Renal pelvis (tissue), 4 donors: Measurements from ENCODE around the gene PRRG1. TPM values are rescaled to one million over a fixed set of nuclear protein-coding genes. Genes with fewer than 3 reads are reported as not detected.
"Not testable (repeated sequence)": the region's sequence is repeated elsewhere in the genome, so short reads cannot be mapped to it uniquely, and the experiment has no call there.

Experiments
- DNase-seq: peaks from one replicate; pipeline ENCODE4 v3.0.0-alpha.2; 2013
- polyA plus RNA-seq, 3 donors: library from polyadenylated mRNA; unstranded; fragments of 120-200 nt; gene quantifications; one replicate each; pipeline ENCODE4 v1.2.1, GENCODE V29; 2013; ENCODE audit not compliant: insufficient read length in 3 of 3

The PRRG1 gene
- polyA plus RNA-seq, 3 donors: 17.8 to 23.2 (median 21.0) TPM

- no peak for DNase-seq
Measured at GRCh38 chrX:37364666-37365065, 15.5 kb downstream of the PRRG1 start.

DNA sequence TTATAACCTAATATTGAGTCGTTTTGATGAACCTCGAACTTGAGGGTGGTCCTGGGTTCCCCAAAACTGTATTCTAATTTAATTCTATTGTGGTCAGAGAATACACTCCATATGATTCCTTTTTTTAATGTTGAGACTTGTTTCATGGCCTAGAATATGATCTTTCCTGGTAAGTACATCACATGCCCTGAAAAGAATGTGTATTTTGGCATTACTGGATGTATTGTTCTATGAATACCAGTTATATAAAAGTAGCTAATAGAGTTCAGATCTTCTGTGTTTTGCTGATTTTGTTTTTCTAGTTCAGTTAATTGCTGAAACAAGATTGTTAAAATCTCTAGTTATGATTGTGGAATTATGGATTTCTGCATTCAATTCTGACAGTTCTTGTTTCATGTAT, 18.8 kb downstream of the PRRG1 start:
- DNase-seq: no peak

GRCh38 chrX:37370499-37371141, 21.5 kb downstream of the PRRG1 start:
- DNase-seq: no peak

DNA sequence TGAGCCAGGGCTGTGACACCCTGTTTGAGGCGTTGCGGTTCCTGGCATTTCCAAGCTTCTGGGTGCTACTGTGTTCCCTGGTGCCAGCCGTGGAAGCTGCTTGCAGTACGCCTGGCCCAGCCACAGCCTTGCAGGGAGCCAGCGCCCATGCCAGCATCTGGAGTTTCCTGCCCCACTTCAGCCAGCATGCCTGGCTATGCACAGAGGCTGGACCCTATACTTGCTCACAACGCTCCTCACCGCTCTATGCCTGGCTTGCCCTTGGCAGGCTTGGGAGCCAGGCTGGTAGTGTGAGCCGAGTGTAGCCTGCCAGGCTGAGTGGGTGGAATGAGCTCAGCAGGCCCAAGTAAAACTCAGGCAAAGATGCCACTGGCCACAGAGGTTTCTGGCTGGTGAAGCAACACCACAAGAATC, 22.4 kb downstream of the PRRG1 start:
- DNase-seq: no peak

GRCh38 chrX:37378404-37378803, 29.2 kb downstream of the PRRG1 start:
- DNase-seq: no peak

- no peak for DNase-seq
Measured at GRCh38 chrX:37378830-37379229, 29.7 kb downstream of the PRRG1 start.

- DNase-seq: no peak
Measured at GRCh38 chrX:37380256-37380655, 31.1 kb downstream of the PRRG1 start.

- DNase-seq: no peak
Measured at GRCh38 chrX:37380924-37381323, 31.8 kb downstream of the PRRG1 start.

GRCh38 chrX:37383313-37383712, 34.1 kb downstream of the PRRG1 start:
- no peak for DNase-seq

DNA sequence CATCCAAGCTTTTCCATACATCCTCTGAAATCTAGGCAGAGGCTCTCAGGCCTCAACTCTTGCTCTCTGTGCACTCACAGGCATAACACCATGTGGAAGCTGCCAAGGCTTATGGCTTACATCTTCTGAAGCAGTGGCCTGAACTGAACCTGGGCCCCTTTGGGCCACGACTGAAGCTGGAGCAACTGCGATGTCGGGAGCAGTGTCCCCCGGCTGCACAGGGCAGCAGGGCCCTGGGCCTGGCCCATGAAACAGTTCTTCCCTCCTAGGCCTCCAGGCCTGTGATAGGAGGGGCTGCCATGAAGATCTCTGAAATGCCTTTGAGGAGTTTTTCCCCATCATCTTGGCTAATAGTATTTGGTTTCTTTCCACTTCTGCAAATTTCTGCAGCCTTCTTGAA, 39.2 kb downstream of the PRRG1 start:
- DNase-seq: no peak

DNA sequence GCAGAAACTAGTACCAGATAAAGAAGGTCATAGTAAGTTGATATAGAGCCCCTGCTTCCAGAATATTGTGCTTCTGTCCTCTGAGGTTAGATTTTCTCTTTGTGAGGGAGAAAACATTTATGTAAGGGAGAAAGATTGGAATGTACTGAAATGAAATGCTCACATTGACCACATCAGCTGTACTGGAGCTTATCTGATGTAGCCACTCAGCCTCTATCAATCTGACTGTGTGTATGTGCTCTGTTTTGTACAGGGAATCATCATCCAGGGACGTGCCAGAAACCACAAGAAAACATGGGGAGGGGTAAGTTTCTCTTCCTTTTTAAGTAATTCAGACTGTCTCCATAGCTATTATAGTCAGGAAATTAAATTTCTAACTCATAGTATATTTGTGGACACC, 56.8 kb downstream of the PRRG1 start:
- no peak for DNase-seq

DNA sequence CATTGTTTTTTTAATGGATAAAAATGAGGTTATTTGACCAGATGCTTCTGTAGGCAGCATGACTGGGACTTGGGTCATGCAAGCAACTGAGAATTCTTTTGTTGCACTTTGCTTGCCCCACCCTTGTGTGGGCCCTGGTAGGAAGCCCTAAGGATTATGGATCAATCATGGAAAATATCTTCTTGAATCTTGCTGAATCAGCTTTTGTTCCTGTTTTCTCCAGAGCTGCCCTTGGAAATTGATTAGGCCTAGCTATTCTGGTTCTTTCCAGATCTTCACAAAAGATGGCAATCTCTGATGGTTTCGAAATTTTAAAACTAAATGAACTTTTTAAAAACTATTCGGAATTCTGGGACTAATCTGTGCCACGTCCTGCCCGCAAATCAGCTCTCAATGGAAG, 58.6 kb downstream of the PRRG1 start:
- no peak for DNase-seq

GRCh38 chrX:37409278-37409677, 60.1 kb downstream of the PRRG1 start:
- DNase-seq: no peak

DNA sequence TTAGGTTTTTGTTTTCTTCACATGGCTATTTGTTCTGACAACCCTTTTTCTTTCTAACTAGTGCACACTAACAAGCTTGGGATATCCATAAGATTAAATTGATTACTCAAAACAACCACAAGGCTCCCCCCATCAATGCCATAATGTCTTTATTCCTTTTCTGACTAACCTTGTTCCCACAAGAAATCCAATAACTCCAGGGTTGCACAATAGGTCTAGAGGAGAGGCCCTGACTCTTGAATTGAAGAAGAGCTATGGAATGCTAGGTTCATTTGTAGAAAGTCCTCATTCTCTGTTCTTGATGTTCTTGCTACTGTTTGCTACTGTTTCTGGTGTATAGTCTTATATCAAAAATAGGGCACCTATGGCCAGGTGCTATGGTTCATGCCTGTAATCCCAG, 71.0 kb downstream of the PRRG1 start:
- DNase-seq: no peak

DNA sequence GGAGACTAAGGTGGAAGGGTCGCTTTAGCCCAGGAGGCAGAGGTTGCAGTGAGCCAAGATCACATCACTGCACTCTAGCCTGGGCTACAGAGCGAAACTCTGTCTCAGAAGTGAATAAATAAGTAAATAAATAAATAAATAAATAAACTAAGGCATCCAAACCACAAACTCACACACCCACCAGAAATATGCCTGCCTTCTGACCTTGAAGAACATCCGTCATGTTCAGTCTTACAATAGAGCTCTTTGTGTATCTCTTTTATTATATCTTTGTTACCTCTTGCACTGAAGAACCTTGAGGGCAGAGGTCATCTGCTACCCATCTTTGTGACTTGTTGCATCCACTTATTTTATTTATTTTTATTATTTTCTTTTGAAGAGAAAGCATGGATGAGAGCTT, 71.6 kb downstream of the PRRG1 start:
- DNase-seq: no peak

GRCh38 chrX:37424000-37424429, 74.9 kb downstream of the PRRG1 start:
- no peak for DNase-seq

DNA sequence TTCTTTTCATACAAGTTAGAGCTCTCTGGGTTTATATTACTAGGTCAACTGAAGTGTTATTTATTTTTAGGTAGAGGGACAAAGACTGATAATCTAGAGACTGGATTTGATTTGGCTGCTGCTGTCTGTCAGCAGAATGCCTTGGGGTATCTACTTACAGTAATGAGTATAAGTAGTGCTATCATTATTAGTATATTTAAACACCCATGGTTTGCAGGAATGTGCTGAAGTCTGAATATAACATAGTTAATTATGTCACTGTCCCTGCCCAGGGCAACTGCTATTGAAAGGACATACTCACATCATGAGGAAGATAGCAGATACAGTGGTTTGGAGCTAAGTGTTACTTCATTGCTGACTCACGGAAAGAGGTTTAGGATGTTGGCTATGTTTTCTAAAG, 76.2 kb downstream of the PRRG1 start:
- DNase-seq: no peak

- DNase-seq: not testable (repeated sequence)
Measured at GRCh38 chrX:37428962-37429361, 79.8 kb downstream of the PRRG1 start.

DNA sequence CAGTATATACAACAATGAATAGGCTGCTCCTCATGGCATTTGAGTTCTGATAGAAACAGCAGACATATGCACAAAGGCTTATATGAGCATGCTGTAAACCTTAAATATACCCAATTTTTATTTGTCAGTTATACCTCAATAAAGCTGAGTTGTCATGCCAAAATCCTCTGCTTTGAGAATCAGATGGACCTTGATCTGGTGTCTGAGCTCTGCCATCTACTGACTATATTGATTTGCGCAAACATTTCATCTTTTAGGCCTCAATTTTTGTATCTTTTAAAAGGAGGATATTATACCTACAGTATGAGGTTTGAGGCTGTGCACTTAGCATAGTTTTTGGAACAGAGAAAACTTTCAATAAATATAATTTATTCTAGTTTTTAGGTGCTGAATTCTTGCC, 85.2 kb downstream of the PRRG1 start:
- no peak for DNase-seq

GRCh38 chrX:37437160-37437559, 88.0 kb downstream of the PRRG1 start:
- DNase-seq: no peak

GRCh38 chrX:37441377-37441776, 92.2 kb downstream of the PRRG1 start:
- DNase-seq: no peak

GRCh38 chrX:37445182-37445581, 96.0 kb downstream of the PRRG1 start:
- DNase-seq: no peak

- DNase-seq: no peak
Measured at GRCh38 chrX:37453821-37454220, 104.7 kb downstream of the PRRG1 start.

DNA sequence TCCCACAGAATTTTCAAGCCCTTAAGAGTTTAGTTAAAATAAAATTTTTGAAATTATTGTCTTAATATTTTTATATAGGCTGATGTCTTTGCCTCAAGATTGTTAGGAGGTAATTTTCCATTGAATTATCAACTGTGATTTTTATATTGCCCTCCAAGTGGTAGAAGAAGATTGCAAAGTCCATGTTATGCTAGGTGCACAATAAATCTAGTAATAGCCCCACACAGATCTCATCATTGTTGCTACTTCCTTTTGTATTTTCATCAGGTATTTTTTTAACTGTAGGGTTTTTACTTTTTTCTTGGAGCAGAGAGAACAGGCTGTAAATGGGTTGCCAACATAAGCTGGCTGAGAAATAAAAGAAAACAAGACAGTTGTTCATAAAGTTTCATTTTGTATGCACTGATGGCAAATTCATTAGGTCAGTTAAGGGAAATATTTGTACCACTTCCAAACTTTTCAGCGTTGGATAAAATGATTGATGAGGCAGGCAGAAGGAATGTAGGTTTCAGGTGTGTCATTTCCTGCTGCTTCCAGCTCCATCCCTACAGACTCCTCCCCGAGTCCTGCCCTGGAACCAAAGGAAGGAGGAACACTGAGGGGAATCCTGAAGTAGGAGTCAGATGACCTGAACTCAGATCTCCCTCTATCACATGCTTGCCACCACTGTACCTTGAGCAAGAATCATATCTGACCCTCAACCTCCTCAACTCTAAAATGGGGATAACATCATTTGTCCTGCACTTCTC, 105.5 kb downstream of the PRRG1 start:
- DNase-seq: no peak
